Right lobe of liver (tissue), 4 donors: ENCODE results near the gene FASTKD2.

Source experiments
- CTCF ChIP-seq, 4 donors: fragments of 200-600 bp in 3 of 4; fragments of 450-650 bp in 1 of 4; IDR thresholded peaks; one replicate each; pipeline versions ENCODE4 v1.5.1 to v1.8.0; 2016 to 2022; ENCODE audit warnings: antibody characterized with exemption in 4 of 4, mild to moderate bottlenecking in 2 of 4
- POLR2A ChIP-seq: fragments of 450-650 bp; IDR thresholded peaks from one replicate; pipeline ENCODE4 v1.6.1; 2017; ENCODE audit warnings: antibody characterized with exemption, mild to moderate bottlenecking
- donor health status: DM: no; HTN: no; CAD: no.
- donor health status: DM: no; HTN: no; CAD: no.
- donor health status: DM: no; HTN: yes; CAD: no.

GRCh38 chr2:206831442-206831995, 66.1 kb downstream of the FASTKD2 start:
- TF ChIP-seq POLR2A (no peak), CTCF (IDR thresholded peaks at IDR 0.05) (no peak)
